IPS DF 19.7 (cell line): ENCODE data around the gene ZNF436.
"Not testable (repeated sequence)": the region's sequence is repeated elsewhere in the genome, so short reads cannot be mapped to it uniquely, and the experiment has no call there.

Experiments used
- DNase-seq: peaks from one replicate; pipeline ENCODE4 v3.0.0-alpha.2; 2013; ENCODE audit warnings: low read depth, low spot score

The ZNF436 gene

DNA sequence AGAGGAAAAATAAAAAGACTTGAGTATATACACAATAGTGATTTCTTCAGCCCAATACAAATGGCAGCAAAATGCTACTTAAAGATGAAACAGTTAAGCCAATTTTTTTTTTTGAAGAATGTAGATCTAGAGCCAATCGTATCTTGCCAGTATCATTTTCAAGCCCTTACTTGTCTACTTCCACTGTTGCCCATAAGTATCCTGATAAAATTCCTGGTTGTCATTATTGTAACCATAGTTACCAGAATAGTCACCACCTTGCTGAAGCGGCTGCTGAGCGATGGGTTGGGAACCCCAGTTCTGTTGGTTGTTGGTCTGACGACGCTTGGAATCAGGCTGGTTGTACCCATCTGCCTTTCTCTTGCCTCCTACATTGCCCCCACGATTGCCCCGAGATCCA, 59.4 kb downstream of the ZNF436 start:
- not testable (repeated sequence) for DNase-seq
